ENCODE measurements around the gene APBB2. TPM values are rescaled to one million over a fixed set of nuclear protein-coding genes. Genes with fewer than 3 reads are reported as not detected.

Gene APBB2
- total and polyA plus RNA-seq, 10 of the 15 experiments (the other 5 are each of a cell fraction or from before 2014, with no cell fraction given), result 2.7 to 24.6 (median 19.0) TPM

DNA sequence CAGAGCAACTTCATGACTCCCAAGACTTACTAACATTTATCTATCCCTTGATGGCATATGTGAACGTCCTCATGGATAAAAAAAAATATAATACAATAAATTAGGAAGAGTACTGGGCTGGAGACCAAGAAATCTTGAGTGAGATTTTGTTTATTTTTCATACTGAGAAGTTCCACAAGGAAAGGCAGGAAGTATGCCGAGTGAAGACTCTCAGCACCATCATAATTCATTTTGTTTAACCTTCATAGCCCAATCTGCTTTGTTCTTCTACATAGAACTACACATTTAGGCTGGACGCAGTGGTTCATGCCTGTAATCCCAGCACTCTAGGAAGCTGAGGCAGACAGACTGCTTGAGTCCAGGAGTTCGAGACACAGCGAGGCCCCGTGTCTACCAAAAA, 266.3 kb downstream of the APBB2 start:
- BruUV-seq (replicated peaks), result no TSS peak
- ATAC-seq, result no peak
- ChIA-PET RAD21 (ENCODE audit: unreplicated experiment) (no interaction called here), CTCF (no interaction called here), POLR2A (interaction anchor here (0.7 kb wide), 1 partner anchor 189 kb away, joined by 4 read pairs; no protein-coding TSS in a partner anchor), SMC1A (ENCODE audit: uncharacterized antibody, unreplicated experiment) (interaction anchor here (0.7 to 0.8 kb wide), 2 partner anchors 9 to 11 kb away, joined by 3 read pairs; no protein-coding TSS in a partner anchor)
- 70% methylated on average over 6 of the region's 6 CpGs for WGBS (ENCODE audit: insufficient coverage, insufficient replicate concordance, low lambda C conversion rate, missing lambda C conversion rate)
- Histone ChIP-seq H3K9me3 (replicated peaks; ENCODE audit: control insufficient read depth, insufficient read depth, low read length) (no peaks in the 10 kb centered on the region), H2AFZ (ENCODE audit: control insufficient read depth, low read depth, low read length) (no peak overlapping the region), H3K27me3 (replicated peaks in 1 of 2; ENCODE audit: control insufficient read depth in 2 of 2, insufficient read depth in 2 of 2, low read length in 1 of 2) (no peaks in the 10 kb centered on the region), H4K20me1 (ENCODE audit: control insufficient read depth, insufficient read depth) (no peaks in the 10 kb centered on the region), H3K27ac (ENCODE audit: control insufficient read depth, insufficient read depth) (no peak overlapping the region), H3K4me2 (ENCODE audit: control insufficient read depth, insufficient read depth) (no peak overlapping the region), H3K36me3 (ENCODE audit: control insufficient read depth in 2 of 2, insufficient read depth in 2 of 2, low read length in 1 of 2) (no peaks in the 10 kb centered on the region; a peak in 1 of 4 replicates), H3K4me3 (no peak overlapping the region), H3K9ac (ENCODE audit: control insufficient read depth, insufficient read depth, low read length) (no peak overlapping the region), H3K4me1 (ENCODE audit: control insufficient read depth, insufficient read depth, low read length) (no peaks in the 10 kb centered on the region), H3K79me2 (ENCODE audit: control insufficient read depth, insufficient read depth, low read length) (no peaks in the 10 kb centered on the region)
- in situ Hi-C loops (cut with MboI) (no loop called here), intact Hi-C loops (cut with micrococcal nuclease; ENCODE audit: unreplicated experiment) (no loop called here)
- TF ChIP-seq YY1 (IDR thresholded peaks at IDR 0.05; ENCODE audit: low read depth, low read length), result no peak
- no peak for TF ChIP-seq PAX5 (IDR thresholded peaks at IDR 0.05; ENCODE audit: borderline replicate concordance, low read depth, low read length)
- TF ChIP-seq SMC3 (IDR thresholded peaks at IDR 0.05; ENCODE audit: borderline replicate concordance, low read length), result no peak
- no peak for TF ChIP-seq KLF5 (IDR thresholded peaks at IDR 0.05; ENCODE audit: partially characterized antibody)
- TF ChIP-seq SREBF1 (IDR thresholded peaks at IDR 0.05; ENCODE audit: low read length), result no peak
- TF ChIP-seq CEBPB (IDR thresholded peaks at IDR 0.05; ENCODE audit: borderline replicate concordance in 1 of 2, low read depth in 2 of 2, low read length in 2 of 2), result no peak
- TF ChIP-seq, protein P1, sequence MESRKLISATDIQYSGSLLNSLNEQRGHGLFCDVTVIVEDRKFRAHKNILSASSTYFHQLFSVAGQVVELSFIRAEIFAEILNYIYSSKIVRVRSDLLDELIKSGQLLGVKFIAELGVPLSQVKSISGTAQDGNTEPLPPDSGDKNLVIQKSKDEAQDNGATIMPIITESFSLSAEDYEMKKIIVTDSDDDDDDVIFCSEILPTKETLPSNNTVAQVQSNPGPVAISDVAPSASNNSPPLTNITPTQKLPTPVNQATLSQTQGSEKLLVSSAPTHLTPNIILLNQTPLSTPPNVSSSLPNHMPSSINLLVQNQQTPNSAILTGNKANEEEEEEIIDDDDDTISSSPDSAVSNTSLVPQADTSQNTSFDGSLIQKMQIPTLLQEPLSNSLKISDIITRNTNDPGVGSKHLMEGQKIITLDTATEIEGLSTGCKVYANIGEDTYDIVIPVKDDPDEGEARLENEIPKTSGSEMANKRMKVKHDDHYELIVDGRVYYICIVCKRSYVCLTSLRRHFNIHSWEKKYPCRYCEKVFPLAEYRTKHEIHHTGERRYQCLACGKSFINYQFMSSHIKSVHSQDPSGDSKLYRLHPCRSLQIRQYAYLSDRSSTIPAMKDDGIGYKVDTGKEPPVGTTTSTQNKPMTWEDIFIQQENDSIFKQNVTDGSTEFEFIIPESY (IDR thresholded peaks at IDR 0.05), result no peak
- TF ChIP-seq FOXK2 (IDR thresholded peaks at IDR 0.05), result no peak
- TF ChIP-seq ZNF274 (IDR thresholded peaks at IDR 0.05; ENCODE audit: insufficient read depth, insufficient read length), result no peak
- TF ChIP-seq CBX5 (IDR thresholded peaks at IDR 0.05; ENCODE audit: low read depth), result no peak
- TF ChIP-seq PAX8 (IDR thresholded peaks at IDR 0.05), result no peak
- TF ChIP-seq, protein P2, sequence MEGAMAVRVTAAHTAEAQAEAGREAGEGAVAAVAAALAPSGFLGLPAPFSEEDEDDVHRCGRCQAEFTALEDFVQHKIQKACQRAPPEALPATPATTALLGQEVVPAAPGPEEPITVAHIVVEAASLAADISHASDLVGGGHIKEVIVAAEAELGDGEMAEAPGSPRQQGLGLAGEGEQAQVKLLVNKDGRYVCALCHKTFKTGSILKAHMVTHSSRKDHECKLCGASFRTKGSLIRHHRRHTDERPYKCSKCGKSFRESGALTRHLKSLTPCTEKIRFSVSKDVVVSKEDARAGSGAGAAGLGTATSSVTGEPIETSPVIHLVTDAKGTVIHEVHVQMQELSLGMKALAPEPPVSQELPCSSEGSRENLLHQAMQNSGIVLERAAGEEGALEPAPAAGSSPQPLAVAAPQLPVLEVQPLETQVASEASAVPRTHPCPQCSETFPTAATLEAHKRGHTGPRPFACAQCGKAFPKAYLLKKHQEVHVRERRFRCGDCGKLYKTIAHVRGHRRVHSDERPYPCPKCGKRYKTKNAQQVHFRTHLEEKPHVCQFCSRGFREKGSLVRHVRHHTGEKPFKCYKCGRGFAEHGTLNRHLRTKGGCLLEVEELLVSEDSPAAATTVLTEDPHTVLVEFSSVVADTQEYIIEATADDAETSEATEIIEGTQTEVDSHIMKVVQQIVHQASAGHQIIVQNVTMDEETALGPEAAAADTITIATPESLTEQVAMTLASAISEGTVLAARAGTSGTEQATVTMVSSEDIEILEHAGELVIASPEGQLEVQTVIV (IDR thresholded peaks at IDR 0.05; ENCODE audit: borderline replicate concordance, partially characterized antibody), result no peak
- TF ChIP-seq NFIC (IDR thresholded peaks at IDR 0.05; ENCODE audit: low read depth, low read length), result no peak
- no peak for TF ChIP-seq KAT2A (conservative IDR thresholded peaks at IDR 0.05; ENCODE audit: control insufficient read depth, low read depth, low read length)
- TF ChIP-seq SP1 (IDR thresholded peaks at IDR 0.05; ENCODE audit: low read depth, low read length), result no peak
- no peak for TF ChIP-seq CBX3 (IDR thresholded peaks at IDR 0.05; ENCODE audit: borderline replicate concordance, low read depth)
- no peak for TF ChIP-seq MEF2B (IDR thresholded peaks at IDR 0.05; ENCODE audit: partially characterized antibody, poor library complexity, severe bottlenecking)
- TF ChIP-seq LARP7 (IDR thresholded peaks at IDR 0.05), result no peak
- TF ChIP-seq NR2C2 (IDR thresholded peaks at IDR 0.05; ENCODE audit: borderline replicate concordance, control insufficient read depth, insufficient read length, low read depth), result no peak
- no peak for FAIRE-seq
- DNase-seq (ENCODE audit: low read depth, low spot score), result no peak
